Ishikawa (cell line): ENCODE data around the gene FIGNL1.

Experiments
- MAX ChIP-seq: IDR thresholded peaks from 2 replicates; pipeline ENCODE4 v1.6.1; 2012
- RAD21 ChIP-seq: IDR thresholded peaks from 2 replicates; pipeline ENCODE4 v1.6.1; 2012; ENCODE audit warnings: low read depth
- REST ChIP-seq: IDR thresholded peaks from 2 replicates; pipeline ENCODE4 v1.6.1; 2012; ENCODE audit warnings: low read depth, mild to moderate bottlenecking
- TEAD4 ChIP-seq: IDR thresholded peaks from 2 replicates; pipeline ENCODE4 v1.6.1; 2012
- USF1 ChIP-seq: IDR thresholded peaks from 2 replicates; pipeline ENCODE4 v1.6.1; 2012
- YY1 ChIP-seq: IDR thresholded peaks from 2 replicates; pipeline ENCODE4 v1.6.1; 2012; ENCODE audit warnings: low read depth

- TF ChIP-seq USF1, result no peak
- no peak for TF ChIP-seq RAD21
- no peak for TF ChIP-seq YY1
- TF ChIP-seq TEAD4, result no peak
- TF ChIP-seq REST, result no peak
- no peak for TF ChIP-seq MAX
These were observed 24.8 kb downstream of the FIGNL1 start for GRCh38 chr7:50425318-50425717.
